B cell (primary cell): ENCODE data around the gene P4HA2. TPM values are rescaled to one million over a fixed set of nuclear protein-coding genes. Genes with fewer than 3 reads are reported as not detected.

Experiments used
- ATAC-seq: fragments of 200-7000 bp; cut with Tn5 transposase; one replicate; pipeline ENCODE4 v1.10.0; 2021; ENCODE audit warnings: low read depth, mild to moderate bottlenecking, moderate number of reproducible peaks, moderate library complexity
- CTCF ChIA-PET: fragments of 350-600 bp; sonication (Branson Sonifier 250); formaldehyde crosslinking; loops from one replicate; lab custom pipeline; 2021; ENCODE audit warnings: antibody characterized with exemption, inconsistent platforms; lab: Charles Lee
- POLR2A ChIA-PET: fragments of 350-600 bp; sonication (Branson Sonifier 250); formaldehyde crosslinking; loops from one replicate; lab custom pipeline; 2021; ENCODE audit warnings: antibody characterized with exemption; lab: Charles Lee
- DNase-seq: peaks from one replicate; pipeline ENCODE4 v3.0.0; 2013
- H2AFZ ChIP-seq: 2 replicates; pipeline ENCODE4 v1.6.1; 2012; ENCODE audit warnings: mild to moderate bottlenecking, low read depth, low read length; ENCODE audit not compliant: insufficient read depth, poor library complexity, severe bottlenecking
- H3K27ac ChIP-seq, 2 donors: 1 replicate in 1 of 2; 2 replicates in 1 of 2; pipeline ENCODE4 v1.5.1; 2012 to 2013; ENCODE audit warnings: low read length in 2 of 2, mild to moderate bottlenecking in 2 of 2, moderate library complexity in 1 of 2
- H3K27me3 ChIP-seq, 4 experiments: fragments of 200-600 bp in 1 of 4; sonication (generic) in 1 of 4; replicated peaks in 1 of 4; 1 replicate in 2 of 4; 2 replicates in 2 of 4; pipeline versions ENCODE4 v1.6.1 to v1.7.0; 2013 to 2016; ENCODE audit warnings: low read length in 3 of 4, mild to moderate bottlenecking in 2 of 4, mixed read lengths in 1 of 4, moderate library complexity in 1 of 4; ENCODE audit not compliant: insufficient read depth in 4 of 4, control insufficient read depth in 3 of 4; ENCODE audit errors: control extremely low read depth in 1 of 4
- H3K36me3 ChIP-seq, 2 experiments: replicated peaks in 1 of 2; 1 replicate in 1 of 2; 2 replicates in 1 of 2; pipeline versions ENCODE4 v1.6.1 to v1.7.1; 2013; ENCODE audit warnings: low read length in 1 of 2; ENCODE audit not compliant: insufficient read depth in 2 of 2, control insufficient read depth in 1 of 2; ENCODE audit errors: control extremely low read depth in 1 of 2, extremely low read depth in 1 of 2
- H3K4me1 ChIP-seq, 2 donors: fragments of 200-600 bp in 1 of 2; sonication (generic) in 1 of 2; 1 replicate in 1 of 2; 2 replicates in 1 of 2; pipeline versions ENCODE4 v1.5.1 to v1.6.1; 2013 to 2017; ENCODE audit warnings: low read length in 2 of 2; ENCODE audit not compliant: control insufficient read depth in 2 of 2, insufficient read depth in 2 of 2
- H3K4me2 ChIP-seq: replicated peaks from 2 replicates; pipeline ENCODE3; 2012; ENCODE audit warnings: mild to moderate bottlenecking, low read depth, low read length; ENCODE audit not compliant: poor library complexity, severe bottlenecking
- H3K4me3 ChIP-seq, 5 experiments: fragments of 200-600 bp in 1 of 5; sonication (generic) in 1 of 5; 1 replicate in 3 of 5; 2 replicates in 2 of 5; pipeline versions ENCODE4 v1.5.1 to v1.7.0; 2011 to 2016; ENCODE audit warnings: low read length in 4 of 5, mild to moderate bottlenecking in 4 of 5, low read depth in 2 of 5, control low read depth in 1 of 5, moderate library complexity in 1 of 5; ENCODE audit not compliant: insufficient read depth in 1 of 5; ENCODE audit errors: control extremely low read depth in 1 of 5, extremely low read depth in 1 of 5
- H3K79me2 ChIP-seq: fragments of 200-600 bp; sonication (generic); one replicate; pipeline ENCODE4 v1.6.0; 2016; ENCODE audit warnings: low read length; ENCODE audit not compliant: control insufficient read depth, insufficient read depth
- H3K9ac ChIP-seq: fragments of 200-600 bp; sonication (generic); 2 replicates; pipeline ENCODE4 v1.6.1; 2017; ENCODE audit warnings: mild to moderate bottlenecking, low read length, moderate library complexity
- H3K9me3 ChIP-seq, 3 donors: one replicate each; pipeline versions ENCODE4 v1.6.1 to v1.7.1; 2013; ENCODE audit warnings: low read length in 2 of 3; ENCODE audit not compliant: control insufficient read depth in 2 of 3, insufficient read depth in 1 of 3; ENCODE audit errors: control extremely low read depth in 1 of 3
- H4K20me1 ChIP-seq: 2 replicates; pipeline ENCODE4 v1.6.0; 2012; ENCODE audit warnings: mild to moderate bottlenecking, low read length; ENCODE audit not compliant: insufficient read depth, control insufficient read depth, poor library complexity, severe bottlenecking
- H3K27ac Mint-ChIP-seq: one replicate; pipeline ENCODE4 v1.8.0; 2021; ENCODE audit warnings: mixed read lengths
- H3K27me3 Mint-ChIP-seq: one replicate; pipeline ENCODE4 v1.8.0; 2021; ENCODE audit warnings: mixed read lengths
- H3K4me1 Mint-ChIP-seq: one replicate; pipeline ENCODE4 v1.8.0; 2021; ENCODE audit warnings: mixed read lengths
- H3K4me3 Mint-ChIP-seq: one replicate; pipeline ENCODE4 v1.8.0; 2021; ENCODE audit warnings: mixed read lengths
- H3K9me3 Mint-ChIP-seq: one replicate; pipeline ENCODE4 v1.8.0; 2022; ENCODE audit warnings: mixed read lengths; ENCODE audit not compliant: insufficient read depth
- CTCF ChIP-seq: fragments of 200-600 bp; IDR thresholded peaks from one replicate; pipeline ENCODE4 v1.8.0; 2022; ENCODE audit warnings: antibody characterized with exemption, mild to moderate bottlenecking
- EZH2 ChIP-seq: IDR thresholded peaks from 2 replicates; pipeline ENCODE4 v1.6.1; 2012; ENCODE audit warnings: borderline replicate concordance, low read depth, mild to moderate bottlenecking, moderate library complexity, low read length; ENCODE audit not compliant: insufficient read depth, poor library complexity, severe bottlenecking
- WGBS: methylation state at CpG from one replicate; pipeline ENCODE4 v1.1.5; 2013; ENCODE audit warnings: missing lambda C conversion rate; ENCODE audit not compliant: insufficient coverage; 5-methylcytosine and 5-hydroxymethylcytosine counted together
- intact Hi-C: fragments of 100-400 bp; cut with micrococcal nuclease; formaldehyde crosslinking; loops from one replicate; pipeline ENCODE4 v1.10.0; 2022
- polyA plus RNA-seq: library from polyadenylated mRNA; depleted of rRNA; stranded (reverse); fragments of >200 nt; gene quantifications from 2 replicates; pipeline ENCODE4 v1.2.3, GENCODE V29; 2012
- total RNA-seq, 2 donors: library from RNA; stranded (reverse); fragments of 120-200 nt in 1 of 2; gene quantifications; 1 replicate in 1 of 2; 2 replicates in 1 of 2; pipeline versions ENCODE4 v1.2.3 to v1.2.4, GENCODE V29; 2013 to 2022

The P4HA2 gene
- total and polyA plus RNA-seq, 2 donors (not counting 1 experiment from before 2014, with no cell fraction given): 0.09 to 0.25 TPM

DNA sequence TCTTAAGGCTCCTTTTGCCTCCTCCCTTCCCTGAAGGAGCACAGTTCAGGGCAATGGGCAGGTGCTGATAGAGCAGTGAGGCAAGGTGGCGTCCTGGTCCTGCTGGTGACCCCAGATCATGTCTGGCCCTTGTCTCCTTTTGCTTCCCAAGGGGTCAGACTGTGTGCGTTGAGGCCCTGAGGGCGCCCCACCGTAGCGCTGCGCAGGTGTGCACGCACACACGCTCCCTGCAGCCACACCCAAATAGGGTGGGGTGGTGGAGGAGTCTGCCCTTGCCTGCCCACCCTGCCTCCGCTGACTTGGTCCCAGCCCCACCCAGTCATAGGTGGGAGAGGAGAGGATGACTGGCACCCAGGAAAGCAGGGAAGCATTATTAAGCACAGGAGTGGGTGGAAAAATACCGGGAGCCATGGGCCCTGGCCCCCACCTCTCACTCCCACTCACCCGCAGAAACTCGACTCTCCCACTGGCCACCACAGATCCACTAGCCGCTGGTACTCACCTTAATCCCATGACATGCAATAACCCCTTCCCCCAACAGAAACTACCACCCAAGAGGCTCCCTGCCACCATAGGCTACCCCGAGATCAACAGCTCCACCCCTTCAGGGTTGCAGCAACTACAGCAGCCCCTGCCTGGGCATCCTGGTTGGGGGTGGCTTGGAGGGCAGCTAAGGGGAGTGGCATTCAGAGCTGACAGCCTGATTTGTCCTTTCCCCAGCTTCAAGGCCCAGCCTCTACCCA is 46.6 kb upstream of the P4HA2 start:
- H3K27ac Mint-ChIP-seq: no peak overlapping the region
- Histone ChIP-seq H3K9me3 (peaks cover 0 to 8% (median 0%) of the 10 kb centered on the region in 3 donors), H3K4me3 (no peak overlapping the region), H3K79me2 (no peaks in the 10 kb centered on the region), H4K20me1 (no peaks in the 10 kb centered on the region), H3K4me2 (no peak overlapping the region), H3K27ac (no peak overlapping the region), H3K4me1 (peaks cover 10 to 12% of the 10 kb centered on the region in 2 donors), H3K27me3 (peaks cover 0 to 23% (median 3%) of the 10 kb centered on the region in 4 experiments), H2AFZ (no peak overlapping the region), H3K36me3 (no peaks in the 10 kb centered on the region), H3K9ac (no peak overlapping the region)
- no peak overlapping the region for H3K4me3 Mint-ChIP-seq
- DNase-seq (no peak), ATAC-seq (no peak)
- H3K27me3 Mint-ChIP-seq: peaks cover 18% of the 10 kb centered on the region
- ChIA-PET CTCF (interaction anchor here (0.5 to 2.8 kb wide), 7 partner anchors 9 to 515 kb away, joined by 3 to 13 read pairs (median 3); partner anchors contain the start of gene SLC22A4), POLR2A (no interaction called here)
- TF ChIP-seq EZH2 (no peak), CTCF (no peak)
- intact Hi-C loops: no loop called here
- WGBS: 98% methylated on average over 9 of the region's 14 CpGs
- H3K4me1 Mint-ChIP-seq: peaks cover 12% of the 10 kb centered on the region
- H3K9me3 Mint-ChIP-seq: no peaks in the 10 kb centered on the region

- ChIA-PET CTCF (interaction anchor here (1.0 to 2.8 kb wide), 9 partner anchors 10 to 610 kb away, joined by 3 to 14 read pairs (median 8); partner anchors contain the start of genes SLC22A4 and SLC22A5), POLR2A (no interaction called here)
- TF ChIP-seq EZH2 (no peak), CTCF (no peak)
- ATAC-seq: no peak
- H3K27ac Mint-ChIP-seq: no peak overlapping the region
- no peaks in the 10 kb centered on the region for H3K79me2 ChIP-seq
- intact Hi-C loops: no loop called here
- no peak for DNase-seq
- H3K36me3 ChIP-seq: no peaks in the 10 kb centered on the region
- peaks cover 0 to 8% (median 0%) of the 10 kb centered on the region in 3 donors for H3K9me3 ChIP-seq
- no peak overlapping the region for H3K9ac ChIP-seq
- no peaks in the 10 kb centered on the region for H4K20me1 ChIP-seq
- peaks cover 10 to 12% of the 10 kb centered on the region in 2 donors for H3K4me1 ChIP-seq
- no peak overlapping the region for H3K27ac ChIP-seq
- H2AFZ ChIP-seq: no peak overlapping the region
- no peak overlapping the region for H3K4me3 ChIP-seq
- H3K4me3 Mint-ChIP-seq: no peak overlapping the region
- no peak overlapping the region for H3K4me2 ChIP-seq
- H3K4me1 Mint-ChIP-seq: peaks cover 12% of the 10 kb centered on the region
- H3K9me3 Mint-ChIP-seq: no peaks in the 10 kb centered on the region
- WGBS: no CpG with 5 or more reads among the region's 2 CpGs
- H3K27me3 Mint-ChIP-seq: peaks cover 18% of the 10 kb centered on the region
- H3K27me3 ChIP-seq: peaks cover 0 to 23% (median 3%) of the 10 kb centered on the region in 4 experiments
Observed at GRCh38 chr5:132273631-132274030, 46.0 kb upstream of the P4HA2 start.
